HCT116 (cell line): ENCODE measurements around the gene LTBP4. TPM values are rescaled to one million over a fixed set of nuclear protein-coding genes. Genes with fewer than 3 reads are reported as not detected.
"Not testable (repeated sequence)": the region's sequence is repeated elsewhere in the genome, so short reads cannot be mapped to it uniquely, and the experiment has no call there.

ENCODE experiments used
- ATAC-seq: fragments of 200-7000 bp; cut with Tn5 transposase; 2 replicates; pipeline ENCODE4 v1.9.1; 2020; ENCODE audit warnings: mild to moderate bottlenecking, moderate library complexity
- BruUV-seq: library from RNA; stranded (reverse); fragments of 400-500 nt; replicated peaks from 2 replicates; lab custom pipeline; 2021; lab: Mats Ljungman, UMichigan
- CTCF ChIA-PET: fragments of 300-600 bp; sonication (Branson Sonifier 250); formaldehyde crosslinking; loops from one replicate; lab custom pipeline; 2021; ENCODE audit warnings: antibody characterized with exemption; lab: Charles Lee
- POLR2A ChIA-PET: fragments of 300-600, 350-600 bp; sonication (Branson Sonifier 250); formaldehyde crosslinking; loops from one replicate; lab custom pipeline; 2021; ENCODE audit warnings: antibody characterized with exemption; lab: Charles Lee
- RAD21 ChIA-PET, 2 experiments: fragments of 300-600 bp; sonication (Branson Sonifier 250); formaldehyde crosslinking; loops; one replicate each; lab custom pipeline; 2023; ENCODE audit warnings: low total read pairs in 2 of 2; ENCODE audit not compliant: uncharacterized antibody in 2 of 2, unreplicated experiment in 2 of 2, low non-redundant PET in 1 of 2; lab: Charles Lee
- DNase-seq: peaks from one replicate; pipeline ENCODE4 v3.0.0-alpha.2; 2010; ENCODE audit warnings: low read depth, low spot score
- H2AFZ ChIP-seq: fragments of 200-600 bp; shearing (Covaris generic), sonication (generic); 2 replicates; pipeline ENCODE4 v1.6.1; 2017; ENCODE audit warnings: low read depth, mixed run types, mixed read lengths, antibody characterized with exemption, low read length; ENCODE audit not compliant: poor library complexity, severe bottlenecking
- H3K27ac ChIP-seq: 2 replicates; pipeline ENCODE4 v1.5.1; 2012; ENCODE audit warnings: low read depth, low read length
- H3K27me3 ChIP-seq: fragments of 200-600 bp; sonication (generic); 2 replicates; pipeline ENCODE4 v1.6.1; 2016; ENCODE audit warnings: mixed run types, low read length, mixed read lengths; ENCODE audit not compliant: insufficient read depth
- H3K36me3 ChIP-seq, 2 experiments: fragments of 200-500 bp in 1 of 2; fragments of 200-600 bp in 1 of 2; sonication (Bioruptor generic) in 1 of 2; sonication (generic) in 1 of 2; 2 replicates each; pipeline versions ENCODE4 v1.5.1 to v1.6.1; 2014 to 2016; ENCODE audit warnings: low read length in 2 of 2, inconsistent platforms in 1 of 2, mixed read lengths in 1 of 2, mixed run types in 1 of 2; ENCODE audit not compliant: insufficient read depth in 2 of 2, control insufficient read depth in 1 of 2
- H3K4me1 ChIP-seq, 2 experiments: fragments of 200-600 bp in 1 of 2; sonication (generic) in 1 of 2; 2 replicates each; pipeline versions ENCODE4 v1.5.1 to v1.6.1; 2012 to 2017; ENCODE audit warnings: low read length in 2 of 2, inconsistent platforms in 1 of 2, mild to moderate bottlenecking in 1 of 2, mixed read lengths in 1 of 2, mixed run types in 1 of 2, moderate library complexity in 1 of 2; ENCODE audit not compliant: insufficient read depth in 2 of 2, control insufficient read depth in 1 of 2
- H3K4me2 ChIP-seq: fragments of 200-600 bp; sonication (generic); 2 replicates; pipeline ENCODE4 v1.6.1; 2017; ENCODE audit warnings: mixed run types, low read length, mixed read lengths
- H3K4me3 ChIP-seq, 2 experiments: fragments of 200-600 bp in 1 of 2; sonication (generic) in 1 of 2; replicated peaks in 1 of 2; 2 replicates each; pipeline ENCODE4 v1.5.1; 2011 to 2016; ENCODE audit warnings: low read length in 2 of 2, control low read depth in 1 of 2, low read depth in 1 of 2, mild to moderate bottlenecking in 1 of 2, mixed read lengths in 1 of 2, mixed run types in 1 of 2
- H3K79me2 ChIP-seq: fragments of 200-600 bp; sonication (generic); 2 replicates; pipeline ENCODE4 v1.6.1; 2017; ENCODE audit warnings: mild to moderate bottlenecking, mixed run types, low read length, moderate library complexity, mixed read lengths; ENCODE audit not compliant: insufficient read depth
- H3K9ac ChIP-seq: fragments of 200-600 bp; sonication (generic); 2 replicates; pipeline ENCODE4 v1.6.1; 2016; ENCODE audit warnings: low read length, mixed read lengths
- H3K9me2 ChIP-seq: fragments of 200-600 bp; sonication (generic), shearing (Covaris generic); 2 replicates; pipeline ENCODE4 v1.6.1; 2017; ENCODE audit warnings: mixed run types, mild to moderate bottlenecking, moderate library complexity; ENCODE audit not compliant: insufficient read depth
- H3K9me3 ChIP-seq, 2 experiments: fragments of 200-500 bp in 1 of 2; fragments of 200-600 bp in 1 of 2; sonication (Bioruptor generic) in 1 of 2; sonication (generic) in 1 of 2; 2 replicates each; pipeline ENCODE4 v1.6.1; 2014 to 2017; ENCODE audit warnings: low read length in 2 of 2, mixed read lengths in 2 of 2, inconsistent platforms in 1 of 2, low read depth in 1 of 2, mild to moderate bottlenecking in 1 of 2, mixed run types in 1 of 2, moderate library complexity in 1 of 2; ENCODE audit not compliant: control insufficient read depth in 1 of 2, insufficient read depth in 1 of 2
- H4K20me1 ChIP-seq: fragments of 200-600 bp; sonication (generic), shearing (Covaris generic); 2 replicates; pipeline ENCODE4 v1.6.1; 2017; ENCODE audit warnings: mixed run types, mild to moderate bottlenecking, moderate library complexity; ENCODE audit not compliant: insufficient read depth
- CBX3 ChIP-seq: IDR thresholded peaks from 2 replicates; pipeline ENCODE4 v1.6.1; 2012; ENCODE audit warnings: low read depth
- MAX ChIP-seq: IDR thresholded peaks from 2 replicates; pipeline ENCODE4 v1.6.1; 2012
- SRF ChIP-seq: IDR thresholded peaks from 2 replicates; pipeline ENCODE4 v1.6.1; 2012; ENCODE audit warnings: low read depth
- TCF7L2 ChIP-seq: IDR thresholded peaks from 2 replicates; pipeline ENCODE4 v1.7.0; 2011; ENCODE audit warnings: borderline replicate concordance, inconsistent platforms; ENCODE audit not compliant: insufficient read depth, insufficient read length; ENCODE audit errors: extremely low read depth
- intact Hi-C: fragments of 100-400 bp; cut with micrococcal nuclease; formaldehyde crosslinking; loops from 2 replicates; pipeline ENCODE4 v1.10.0; 2022
- total RNA-seq: library from RNA; stranded (reverse); gene quantifications from one replicate; pipeline ENCODE4 v1.2.1, GENCODE V29; 2021; ENCODE audit not compliant: unreplicated experiment

Gene LTBP4
- total RNA-seq, 1 experiment from 2014 or later: 310 TPM

GRCh38 chr19:40590464-40591265 lies 10.5 kb upstream of the LTBP4 start:
- CTCF ChIA-PET: no interaction called here
- DNase-seq (no peak), ATAC-seq (no peak)
- POLR2A ChIA-PET: interaction anchor here (1.0 kb wide), 1 partner anchor 20 kb away, joined by 3 read pairs; no protein-coding TSS in a partner anchor
- no peak for TF ChIP-seq SRF
- no peak for TF ChIP-seq MAX
- no peak for TF ChIP-seq CBX3
- no peak for TF ChIP-seq TCF7L2
- no peaks in the 10 kb centered on the region for H4K20me1 ChIP-seq
- no peak overlapping the region for H2AFZ ChIP-seq
- H3K9ac ChIP-seq: no peak overlapping the region
- no peaks in the 10 kb centered on the region for H3K79me2 ChIP-seq
- H3K4me1 ChIP-seq: peaks cover 24 to 42% of the 10 kb centered on the region in 2 experiments
- RAD21 ChIA-PET: no interaction called here
- no peaks in the 10 kb centered on the region for H3K27me3 ChIP-seq
- intact Hi-C loops: no loop called here
- no peaks in the 10 kb centered on the region for H3K9me2 ChIP-seq
- no peak overlapping the region for H3K27ac ChIP-seq
- BruUV-seq: no TSS peak
- peaks cover 6% of the 10 kb centered on the region in 2 experiments; a peak in 2 of 4 replicates for H3K36me3 ChIP-seq
- no peak overlapping the region for H3K4me3 ChIP-seq
- no peak overlapping the region for H3K4me2 ChIP-seq
- H3K9me3 ChIP-seq: no peaks in the 10 kb centered on the region

- RAD21 ChIA-PET, H3K4me3 ChIP-seq, BruUV-seq, H3K9me3 ChIP-seq, H3K27ac ChIP-seq, ATAC-seq, H3K9me2 ChIP-seq, H3K27me3 ChIP-seq, H3K36me3 ChIP-seq, H2AFZ ChIP-seq, intact Hi-C loops, H4K20me1 ChIP-seq, H3K9ac ChIP-seq, H3K79me2 ChIP-seq, POLR2A ChIA-PET, DNase-seq: not testable (repeated sequence)
- H3K4me1 ChIP-seq: peaks cover 29 to 49% of the 10 kb centered on the region in 2 experiments
- CTCF ChIA-PET: interaction anchor here (1.2 to 1.6 kb wide), 2 partner anchors 11 to 42 kb away, joined by 3 to 4 read pairs; no protein-coding TSS in a partner anchor
- H3K4me2 ChIP-seq: 0 out of 2 replicates have a peak overlapping the region, but pooled peaks have one; percentile 16
Measured at GRCh38 chr19:40591724-40592123, 9.4 kb upstream of the LTBP4 start.
